22Rv1 (cell line): ENCODE measurements around the gene ITGB1BP1.

Experiments
- ZFX ChIP-seq: fragments of 450-650 bp; IDR thresholded peaks from 2 replicates; pipeline ENCODE4 v1.6.1; 2017; ENCODE audit warnings: antibody characterized with exemption, borderline replicate concordance
- TF ChIP-seq, protein P1 (sequence below): fragments of 450-650 bp; IDR thresholded peaks from 2 replicates; pipeline ENCODE4 v1.5.1; 2017; ENCODE audit warnings: mild to moderate bottlenecking

- TF ChIP-seq, protein P1, sequence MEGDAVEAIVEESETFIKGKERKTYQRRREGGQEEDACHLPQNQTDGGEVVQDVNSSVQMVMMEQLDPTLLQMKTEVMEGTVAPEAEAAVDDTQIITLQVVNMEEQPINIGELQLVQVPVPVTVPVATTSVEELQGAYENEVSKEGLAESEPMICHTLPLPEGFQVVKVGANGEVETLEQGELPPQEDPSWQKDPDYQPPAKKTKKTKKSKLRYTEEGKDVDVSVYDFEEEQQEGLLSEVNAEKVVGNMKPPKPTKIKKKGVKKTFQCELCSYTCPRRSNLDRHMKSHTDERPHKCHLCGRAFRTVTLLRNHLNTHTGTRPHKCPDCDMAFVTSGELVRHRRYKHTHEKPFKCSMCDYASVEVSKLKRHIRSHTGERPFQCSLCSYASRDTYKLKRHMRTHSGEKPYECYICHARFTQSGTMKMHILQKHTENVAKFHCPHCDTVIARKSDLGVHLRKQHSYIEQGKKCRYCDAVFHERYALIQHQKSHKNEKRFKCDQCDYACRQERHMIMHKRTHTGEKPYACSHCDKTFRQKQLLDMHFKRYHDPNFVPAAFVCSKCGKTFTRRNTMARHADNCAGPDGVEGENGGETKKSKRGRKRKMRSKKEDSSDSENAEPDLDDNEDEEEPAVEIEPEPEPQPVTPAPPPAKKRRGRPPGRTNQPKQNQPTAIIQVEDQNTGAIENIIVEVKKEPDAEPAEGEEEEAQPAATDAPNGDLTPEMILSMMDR = no peak
- no peak for TF ChIP-seq ZFX
Measured at GRCh38 chr2:9359463-9359862, 63.9 kb downstream of the ITGB1BP1 start.
